Parathyroid adenoma (tissue), 2 donors: ENCODE data around the gene RAB6A.

Experiments used
- H2AFZ ChIP-seq: fragments of 300-600 bp; sonication (generic); one replicate; pipeline ENCODE4 v1.7.0; 2017; ENCODE audit warnings: antibody characterized with exemption, mild to moderate bottlenecking
- H3K27ac ChIP-seq: fragments of 300-600 bp; sonication (generic); one replicate; pipeline ENCODE4 v1.7.0; 2017
- H3K27me3 ChIP-seq: fragments of 300-600 bp; sonication (generic); one replicate; pipeline ENCODE4 v1.7.0; 2017; ENCODE audit warnings: low read length; ENCODE audit not compliant: control insufficient read depth, insufficient read depth
- H3K36me3 ChIP-seq: fragments of 300-600 bp; sonication (generic); one replicate; pipeline ENCODE4 v1.7.0; 2017; ENCODE audit warnings: low read length; ENCODE audit not compliant: control insufficient read depth, insufficient read depth
- H3K4me1 ChIP-seq: fragments of 300-600 bp; sonication (generic); one replicate; pipeline ENCODE4 v1.7.0; 2017; ENCODE audit warnings: control low read depth
- H3K4me2 ChIP-seq: fragments of 300-600 bp; sonication (generic); one replicate; pipeline ENCODE4 v1.7.0; 2017; ENCODE audit warnings: low read length
- H3K4me3 ChIP-seq: fragments of 300-600 bp; sonication (generic); one replicate; pipeline ENCODE4 v1.7.0; 2017; ENCODE audit warnings: low read depth, low read length
- H3K79me2 ChIP-seq: fragments of 300-600 bp; sonication (generic); one replicate; pipeline ENCODE4 v1.7.0; 2017; ENCODE audit warnings: control low read depth
- H3K9ac ChIP-seq: fragments of 300-600 bp; sonication (generic); one replicate; pipeline ENCODE4 v1.7.0; 2017; ENCODE audit warnings: mild to moderate bottlenecking
- H3K9me3 ChIP-seq: fragments of 300-600 bp; sonication (generic); one replicate; pipeline ENCODE4 v1.7.0; 2017; ENCODE audit warnings: low read length; ENCODE audit not compliant: control insufficient read depth
- CTCF ChIP-seq: fragments of 300-600 bp; sonication (generic); IDR thresholded peaks from one replicate; pipeline ENCODE4 v1.7.0; 2017; ENCODE audit warnings: antibody characterized with exemption, mild to moderate bottlenecking
- donor health status: primary hyperparathyroidism.

RAB6A gene

GRCh38 chr11:73760679-73761402, at the start of gene RAB6A:
Gene RAB6A, minus strand, starts transcription at chr11:73761074. Its CDS starts 439 bp downstream, at chr11:73760635.
- Histone ChIP-seq H3K9ac (peak within 1 kb of the TSS; percentile 84), H3K4me2 (peak within 1 kb of the TSS; percentile 87), H3K4me1 (no peaks in the 10 kb centered on the region), H3K27me3 (no peaks in the 10 kb centered on the region), H2AFZ (peak within 1 kb of the TSS; percentile 83), H3K36me3 (no peaks in the 10 kb centered on the region), H3K9me3 (no peaks in the 10 kb centered on the region), H3K79me2 (peaks cover 21% of the 10 kb centered on the region), H3K27ac (peak within 1 kb of the TSS; percentile 87), H3K4me3 (peak within 1 kb of the TSS; percentile 81)
- TF ChIP-seq CTCF, result peak; percentile 21

- TF ChIP-seq CTCF, result no peak
- Histone ChIP-seq H3K4me1 (no peaks in the 10 kb centered on the region), H3K79me2 (no peaks in the 10 kb centered on the region), H3K27me3 (no peaks in the 10 kb centered on the region), H3K9ac (no peak overlapping the region), H3K4me3 (no peak overlapping the region), H3K9me3 (no peaks in the 10 kb centered on the region), H3K4me2 (no peak overlapping the region), H2AFZ (no peak overlapping the region), H3K36me3 (no peaks in the 10 kb centered on the region), H3K27ac (no peak overlapping the region)
These were observed 49.8 kb upstream of the RAB6A start for GRCh38 chr11:73810637-73811036.

DNA sequence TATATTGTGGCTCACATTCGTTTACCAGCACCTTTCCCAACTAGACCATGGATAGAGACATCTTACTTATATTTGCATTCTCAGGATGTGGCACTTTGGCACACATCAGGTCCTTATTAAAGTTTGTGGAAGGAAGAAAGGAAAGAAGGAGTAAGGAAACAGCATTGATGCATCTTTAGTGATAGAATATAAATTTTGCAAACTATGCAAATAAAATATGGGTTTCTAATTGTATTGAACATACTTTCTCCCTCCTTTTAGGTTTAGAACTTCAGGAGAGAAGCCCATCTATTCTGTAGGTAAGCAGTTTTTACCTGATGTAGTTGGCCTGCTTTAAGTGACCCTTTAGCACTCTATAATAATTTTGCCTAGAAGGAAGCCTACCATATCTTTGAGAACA, 47.2 kb upstream of the RAB6A start:
- Histone ChIP-seq H3K9me3 (no peaks in the 10 kb centered on the region), H3K4me3 (no peak overlapping the region), H3K36me3 (no peaks in the 10 kb centered on the region), H3K4me2 (no peak overlapping the region), H3K27ac (no peak overlapping the region), H3K79me2 (no peaks in the 10 kb centered on the region), H3K4me1 (no peaks in the 10 kb centered on the region), H3K27me3 (no peaks in the 10 kb centered on the region), H2AFZ (no peak overlapping the region), H3K9ac (no peak overlapping the region)
- TF ChIP-seq CTCF, result no peak

GRCh38 chr11:73804712-73805111, 43.8 kb upstream of the RAB6A start:
- Histone ChIP-seq H3K79me2 (no peaks in the 10 kb centered on the region), H3K36me3 (no peaks in the 10 kb centered on the region), H3K4me1 (no peaks in the 10 kb centered on the region), H3K9ac (no peak overlapping the region), H2AFZ (no peak overlapping the region), H3K4me3 (no peak overlapping the region), H3K4me2 (no peak overlapping the region), H3K9me3 (no peaks in the 10 kb centered on the region), H3K27ac (no peak overlapping the region), H3K27me3 (no peaks in the 10 kb centered on the region)
- TF ChIP-seq CTCF, result no peak

DNA sequence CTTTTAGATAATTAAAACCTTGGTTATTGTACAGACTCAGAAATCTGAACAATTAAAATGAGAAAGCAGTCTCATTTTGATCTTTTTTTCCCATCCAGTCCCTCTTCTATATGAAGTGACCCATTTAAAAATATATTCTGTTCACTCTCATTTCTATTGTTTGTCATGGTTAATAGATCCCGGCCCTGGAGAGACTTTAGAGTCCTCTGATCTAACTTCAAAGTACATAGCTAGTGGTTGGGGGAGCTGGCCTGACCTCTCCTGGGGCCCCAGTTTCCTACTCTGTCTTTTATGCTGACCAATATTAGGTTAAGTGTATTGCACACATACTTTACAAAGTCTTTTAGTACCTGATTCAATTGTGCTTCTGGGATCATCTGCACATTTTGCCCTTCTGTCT, 40.3 kb upstream of the RAB6A start:
- Histone ChIP-seq H3K9ac (no peak overlapping the region), H3K4me1 (no peaks in the 10 kb centered on the region), H3K4me3 (no peak overlapping the region), H3K27ac (no peak overlapping the region), H3K79me2 (no peaks in the 10 kb centered on the region), H3K4me2 (no peak overlapping the region), H3K27me3 (no peaks in the 10 kb centered on the region), H2AFZ (no peak overlapping the region), H3K9me3 (no peaks in the 10 kb centered on the region), H3K36me3 (no peaks in the 10 kb centered on the region)
- TF ChIP-seq CTCF, result no peak
